ENCODE measurements around the gene ARL14EPL. TPM values are rescaled to one million over a fixed set of nuclear protein-coding genes. Genes with fewer than 3 reads are reported as not detected.

The ARL14EPL gene
- total RNA-seq, 4 donors from 2014 or later, result 0.15 TPM; not detected in 3

DNA sequence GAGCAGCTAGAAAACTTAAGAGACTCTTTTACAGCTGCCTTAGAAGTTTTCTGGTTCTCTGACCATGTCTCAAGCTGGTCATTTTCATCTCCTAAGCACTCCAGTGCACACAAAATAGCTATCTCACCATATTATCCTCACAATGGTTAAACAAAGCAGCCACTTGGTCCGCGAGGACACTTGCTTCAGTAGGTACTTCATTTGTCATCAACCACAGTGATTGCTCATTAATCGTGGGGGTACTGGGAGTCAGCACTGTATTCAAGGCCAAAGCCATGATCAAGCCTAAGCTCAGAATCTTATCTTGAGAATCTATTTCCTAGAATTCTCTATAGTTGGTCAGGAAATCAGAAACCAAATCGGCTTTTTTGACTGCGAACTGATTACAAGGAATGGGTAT lies 2.9 kb downstream of the ARL14EPL start:
- Histone ChIP-seq H3K27ac (no peak overlapping the region), H3K4me1 (no peaks in the 10 kb centered on the region), H3K4me3 (no peak overlapping the region), H3K27me3 (peaks cover 4% of the 10 kb centered on the region), H3K36me3 (no peaks in the 10 kb centered on the region), H3K9me3 (no peaks in the 10 kb centered on the region)
- ATAC-seq, result no peak
- WGBS, 2 donors (ENCODE audit: low coverage in 1 of 2), result 68 to 81% methylated on average over 4 to 5 of the region's 5 CpGs
- no peak for TF ChIP-seq POLR2A (IDR thresholded peaks at IDR 0.05)
- TF ChIP-seq EP300 (IDR thresholded peaks at IDR 0.05), result no peak
- TF ChIP-seq, protein P1, sequence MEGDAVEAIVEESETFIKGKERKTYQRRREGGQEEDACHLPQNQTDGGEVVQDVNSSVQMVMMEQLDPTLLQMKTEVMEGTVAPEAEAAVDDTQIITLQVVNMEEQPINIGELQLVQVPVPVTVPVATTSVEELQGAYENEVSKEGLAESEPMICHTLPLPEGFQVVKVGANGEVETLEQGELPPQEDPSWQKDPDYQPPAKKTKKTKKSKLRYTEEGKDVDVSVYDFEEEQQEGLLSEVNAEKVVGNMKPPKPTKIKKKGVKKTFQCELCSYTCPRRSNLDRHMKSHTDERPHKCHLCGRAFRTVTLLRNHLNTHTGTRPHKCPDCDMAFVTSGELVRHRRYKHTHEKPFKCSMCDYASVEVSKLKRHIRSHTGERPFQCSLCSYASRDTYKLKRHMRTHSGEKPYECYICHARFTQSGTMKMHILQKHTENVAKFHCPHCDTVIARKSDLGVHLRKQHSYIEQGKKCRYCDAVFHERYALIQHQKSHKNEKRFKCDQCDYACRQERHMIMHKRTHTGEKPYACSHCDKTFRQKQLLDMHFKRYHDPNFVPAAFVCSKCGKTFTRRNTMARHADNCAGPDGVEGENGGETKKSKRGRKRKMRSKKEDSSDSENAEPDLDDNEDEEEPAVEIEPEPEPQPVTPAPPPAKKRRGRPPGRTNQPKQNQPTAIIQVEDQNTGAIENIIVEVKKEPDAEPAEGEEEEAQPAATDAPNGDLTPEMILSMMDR (IDR thresholded peaks at IDR 0.05), result no peak
- TF ChIP-seq POLR2AphosphoS5 (IDR thresholded peaks at IDR 0.05), result no peak

DNA sequence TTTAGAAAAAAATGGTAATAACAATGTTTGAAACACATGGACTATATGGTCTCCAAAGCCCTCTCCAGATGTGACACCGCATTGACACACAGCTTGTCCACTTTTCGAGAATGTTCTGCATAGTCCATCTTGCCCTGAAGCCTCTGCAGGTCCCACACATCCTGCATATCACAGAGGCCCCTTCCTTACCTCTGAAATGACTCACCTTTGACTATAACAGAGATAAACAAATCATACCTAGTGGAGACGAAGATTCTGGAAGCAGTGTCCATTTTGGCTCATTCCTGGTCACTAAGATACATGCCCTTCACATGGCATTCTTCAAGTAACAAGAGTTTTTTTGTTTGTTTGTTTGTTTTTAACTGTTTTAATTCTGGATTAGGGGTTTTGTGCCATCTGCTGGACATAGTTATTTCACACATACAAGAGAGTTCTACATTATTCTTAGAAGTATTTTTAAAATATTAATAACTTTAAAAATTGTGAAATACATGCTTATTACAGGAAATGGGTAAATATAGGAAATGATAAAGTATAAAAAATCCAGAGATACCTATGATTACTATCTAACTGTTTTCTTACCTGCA lies 5.1 kb downstream of the ARL14EPL start:
- Histone ChIP-seq H3K36me3 (no peaks in the 10 kb centered on the region), H3K27me3 (peaks cover 4% of the 10 kb centered on the region), H3K4me3 (no peak overlapping the region), H3K9me3 (no peaks in the 10 kb centered on the region), H3K27ac (no peak overlapping the region), H3K4me1 (no peaks in the 10 kb centered on the region)
- WGBS, 2 donors (ENCODE audit: low coverage in 1 of 2), result 59 to 70% methylated on average over 3 of the region's 3 CpGs
- ATAC-seq, result no peak
- TF ChIP-seq POLR2A (IDR thresholded peaks at IDR 0.05), result no peak
- no peak for TF ChIP-seq EP300 (IDR thresholded peaks at IDR 0.05)
- TF ChIP-seq POLR2AphosphoS5 (IDR thresholded peaks at IDR 0.05), result no peak
- TF ChIP-seq, protein P1 (IDR thresholded peaks at IDR 0.05), result no peak

DNA sequence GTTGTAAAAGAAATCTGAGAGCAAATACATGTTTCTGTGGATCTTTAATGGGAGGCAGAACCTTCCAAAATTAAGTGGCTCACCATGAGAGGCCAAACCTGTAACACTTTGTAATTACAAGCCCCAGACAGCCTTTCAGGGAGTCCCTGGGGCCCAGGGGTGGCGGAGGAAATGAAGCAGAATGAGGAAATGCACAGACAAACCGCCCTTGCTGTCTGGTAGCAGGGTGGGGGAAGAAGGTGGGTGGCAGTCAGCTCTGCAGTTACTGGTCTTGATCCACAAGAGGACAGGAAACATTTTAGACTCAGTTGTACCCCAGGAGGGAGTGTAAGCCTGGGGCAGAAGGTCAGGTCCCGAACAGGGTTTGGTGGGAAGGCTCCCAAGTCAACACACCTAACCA lies 6.5 kb downstream of the ARL14EPL start:
- Histone ChIP-seq H3K36me3 (no peaks in the 10 kb centered on the region), H3K27me3 (peaks cover 4% of the 10 kb centered on the region), H3K4me1 (no peaks in the 10 kb centered on the region), H3K9me3 (no peaks in the 10 kb centered on the region), H3K4me3 (no peak overlapping the region), H3K27ac (no peak overlapping the region)
- 48 to 64% methylated on average over 2 to 3 of the region's 3 CpGs for WGBS, 2 donors (ENCODE audit: low coverage in 1 of 2)
- ATAC-seq, result no peak
- TF ChIP-seq EP300 (IDR thresholded peaks at IDR 0.05) (no peak), POLR2A (IDR thresholded peaks at IDR 0.05) (no peak), POLR2AphosphoS5 (IDR thresholded peaks at IDR 0.05) (no peak)
- TF ChIP-seq, protein P1 (IDR thresholded peaks at IDR 0.05), result no peak

DNA sequence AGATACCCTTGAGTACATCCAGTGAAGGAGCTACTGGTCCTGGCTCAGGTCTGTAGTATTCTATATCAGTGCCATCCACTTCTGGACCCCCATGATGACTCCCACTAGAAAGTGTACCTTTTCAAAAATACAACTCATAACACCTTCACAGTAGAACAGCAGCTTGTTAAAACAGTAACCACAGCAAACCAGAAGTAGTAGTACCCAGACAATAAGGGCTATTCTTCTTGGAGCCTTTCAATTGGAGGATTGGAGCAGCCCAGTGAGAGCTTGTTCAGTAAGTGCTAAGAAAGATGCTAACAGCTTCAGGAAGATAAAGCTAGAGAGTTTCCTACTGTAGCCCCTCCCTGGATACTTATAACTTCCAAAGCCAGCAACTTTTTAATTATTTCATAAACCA lies 10.1 kb downstream of the ARL14EPL start:
- H3K4me3 ChIP-seq, result no peak overlapping the region
- peaks cover 4% of the 10 kb centered on the region for H3K27me3 ChIP-seq
- no peaks in the 10 kb centered on the region for H3K4me1 ChIP-seq
- H3K36me3 ChIP-seq, result no peaks in the 10 kb centered on the region
- no peak overlapping the region for H3K27ac ChIP-seq
- no peak for ATAC-seq
- H3K9me3 ChIP-seq, result no peaks in the 10 kb centered on the region
- no peak for TF ChIP-seq POLR2AphosphoS5 (IDR thresholded peaks at IDR 0.05)
- TF ChIP-seq EP300 (IDR thresholded peaks at IDR 0.05), result no peak
- TF ChIP-seq POLR2A (IDR thresholded peaks at IDR 0.05), result no peak
- TF ChIP-seq, protein P1 (IDR thresholded peaks at IDR 0.05), result no peak

DNA sequence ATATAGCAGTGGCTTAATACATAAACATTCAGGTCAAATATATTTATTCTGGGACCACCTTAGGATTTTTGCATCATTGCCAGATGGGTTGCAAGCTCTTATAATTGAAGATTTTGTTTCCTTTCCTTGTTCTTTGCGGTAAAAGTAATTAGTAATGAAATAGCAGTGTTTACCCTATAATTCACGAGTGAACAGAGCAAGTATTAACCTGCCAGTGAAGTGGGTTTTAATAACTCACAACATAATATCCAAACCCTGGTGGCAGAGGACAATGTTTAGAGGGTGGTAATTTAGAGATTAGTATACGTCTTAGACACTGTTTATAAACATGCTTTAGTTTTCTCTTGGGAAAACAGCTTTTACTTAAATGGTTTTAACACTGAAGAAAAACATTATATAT lies 11.8 kb downstream of the ARL14EPL start:
- Histone ChIP-seq H3K36me3 (no peaks in the 10 kb centered on the region), H3K27ac (no peak overlapping the region), H3K4me1 (no peaks in the 10 kb centered on the region), H3K9me3 (no peaks in the 10 kb centered on the region), H3K4me3 (no peak overlapping the region), H3K27me3 (no peaks in the 10 kb centered on the region)
- 46 to 61% methylated on average over 3 of the region's 3 CpGs for WGBS, 2 donors (ENCODE audit: low coverage in 1 of 2)
- no peak for TF ChIP-seq POLR2AphosphoS5 (IDR thresholded peaks at IDR 0.05)
- no peak for TF ChIP-seq POLR2A (IDR thresholded peaks at IDR 0.05)
- TF ChIP-seq, protein P1 (IDR thresholded peaks at IDR 0.05), result no peak
- TF ChIP-seq EP300 (IDR thresholded peaks at IDR 0.05), result no peak
- no peak for ATAC-seq

Data from gastroesophageal sphincter (tissue), 4 donors.